Heart right ventricle (tissue), 16 donors: ENCODE data around the gene SLC16A10. TPM values are rescaled to one million over a fixed set of nuclear protein-coding genes. Genes with fewer than 3 reads are reported as not detected.

Source experiments
- ATAC-seq, 8 donors: fragments of 200-7000 bp; cut with Tn5 transposase; one replicate each; pipeline ENCODE4 v1.9.1; 2020; ENCODE audit warnings: mild to moderate bottlenecking in 8 of 8, moderate library complexity in 8 of 8, moderate number of reproducible peaks in 1 of 8
- DNase-seq, 2 donors: peaks; one replicate each; pipeline ENCODE4 v3.0.0-alpha.2; 2020
- H3K27ac ChIP-seq, 10 donors: fragments of 200-600 bp; sonication (generic) in 2 of 10; one replicate each; pipeline versions ENCODE4 v1.5.0 to v1.8.0; 2020 to 2022; ENCODE audit warnings: mild to moderate bottlenecking in 3 of 10
- H3K27me3 ChIP-seq, 7 donors: fragments of 200-600 bp; one replicate each; pipeline ENCODE4 v1.8.0; 2021 to 2022; ENCODE audit warnings: mild to moderate bottlenecking in 2 of 7
- H3K36me3 ChIP-seq, 9 donors: fragments of 200-600 bp; sonication (generic) in 1 of 9; one replicate each; pipeline versions ENCODE4 v1.5.0 to v1.8.0; 2020 to 2022; ENCODE audit warnings: mild to moderate bottlenecking in 2 of 9
- H3K4me1 ChIP-seq, 9 donors: fragments of 200-600 bp; sonication (generic) in 1 of 9; one replicate each; pipeline versions ENCODE4 v1.5.0 to v1.8.0; 2020 to 2022; ENCODE audit warnings: mild to moderate bottlenecking in 4 of 9
- H3K4me3 ChIP-seq, 10 donors: fragments of 200-600 bp; sonication (generic) in 2 of 10; one replicate each; pipeline versions ENCODE4 v1.5.0 to v1.8.0; 2020 to 2022; ENCODE audit warnings: mild to moderate bottlenecking in 7 of 10, moderate library complexity in 2 of 10
- H3K9me3 ChIP-seq, 11 donors: fragments of 200-600 bp in 10 of 11; sonication (generic) in 2 of 11; one replicate each; pipeline versions ENCODE4 v1.5.0 to v1.8.0; 2013 to 2022; ENCODE audit warnings: mild to moderate bottlenecking in 2 of 11, control low read depth in 1 of 11, moderate library complexity in 1 of 11
- CTCF ChIP-seq, 9 donors: fragments of 200-600 bp; sonication (generic) in 2 of 9; IDR thresholded peaks; one replicate each; pipeline versions ENCODE4 v1.5.0 to v1.8.0; 2021 to 2022; ENCODE audit warnings: antibody characterized with exemption in 9 of 9, mild to moderate bottlenecking in 5 of 9, moderate library complexity in 1 of 9
- WGBS, 2 donors: extraction: QIAGEN DNeasy Blood & Tissue Kit; methylation state at CpG; one replicate each; pipeline ENCODE4 v1.1.7; 2013; ENCODE audit warnings: inconsistent platforms in 1 of 2; 5-methylcytosine and 5-hydroxymethylcytosine counted together
- intact Hi-C, 10 donors: fragments of 100-400 bp; cut with DNase I; formaldehyde crosslinking; loops; one replicate each; pipeline versions ENCODE4 v1.11.1 to v1.14.2; 2022
- polyA plus RNA-seq, 2 donors: library from polyadenylated mRNA; stranded (reverse); fragments of 200-250 nt; gene quantifications; one replicate each; pipeline ENCODE4 v1.2.3, GENCODE V29; 2013
- total RNA-seq, 10 donors: library from RNA; stranded (reverse); fragmentation: NEBNext Ultra II Directional in 3 of 10; extraction: Animal tissue kit (Norgen Biotek cat#: 25700) in 3 of 10; gene quantifications; one replicate each; pipeline versions ENCODE4 v1.2.1 to v1.2.4, GENCODE V29; 2021 to 2023
- donor health status: Arrhythmogenic right ventricular cardiomyopathy.
- donor health status: ischemic (EF 13 %, LVEDD 7.1; RV severe dilation, severe dysfunction).
- donor health status: healthy with polysubstance abuse.
- donor health status: DM: no; HTN: yes; CAD: no.
- donor health status: DM: no; HTN: no; CAD: no.
- donor health status: ischemic (EF 25% LVEDD 6.9; RV normal size, moderate dysfunction).
- donor health status: ischemic (EF 25% LVEDD 5.7; RV mildly dilated, moderate dysfunction).
- donor health status: healthy.
- donor health status: DM: yes; HTN: yes; CAD: no.
- donor health status: Ischemic cardiomyopathy.
- donor health status: ischemic (EF 35%, LVEDD 5.7; RV mildly dilated, moderate dysfunction).
- donor health status: nonischemic (EF 11% LVEDD 7.7; RV severe dilation, severe dysfunction).
- donor health status: DM: yes; HTN: yes; CAD: no.
- donor health status: PGD.
- donor health status: ischemic (EF 29% LVEDD 5.4; RV normal size, mild dysfunction).
- donor health status: nonischemic (EF 23%, LVEDD 6.1; RV moderate dilation, normal function).

Gene SLC16A10
- total and polyA plus RNA-seq, 12 donors: 1.4 to 8.1 (median 5.7) TPM

GRCh38 chr6:111147440-111147839, 60.1 kb downstream of the SLC16A10 start:
- WGBS, 2 donors: 78 to 85% methylated on average over 3 of the region's 3 CpGs
- Histone ChIP-seq H3K27me3 (no peaks in the 10 kb centered on the region), H3K9me3 (peaks cover 0 to 7% (median 0%) of the 10 kb centered on the region in 11 donors), H3K36me3 (no peaks in the 10 kb centered on the region), H3K4me1 (no peaks in the 10 kb centered on the region), H3K4me3 (no peak overlapping the region), H3K27ac (no peak overlapping the region)
- ATAC-seq: no peak
- no peak for TF ChIP-seq CTCF (IDR thresholded peaks at IDR 0.05)
- DNase-seq: no peak
- intact Hi-C loops: no loop called here

DNA sequence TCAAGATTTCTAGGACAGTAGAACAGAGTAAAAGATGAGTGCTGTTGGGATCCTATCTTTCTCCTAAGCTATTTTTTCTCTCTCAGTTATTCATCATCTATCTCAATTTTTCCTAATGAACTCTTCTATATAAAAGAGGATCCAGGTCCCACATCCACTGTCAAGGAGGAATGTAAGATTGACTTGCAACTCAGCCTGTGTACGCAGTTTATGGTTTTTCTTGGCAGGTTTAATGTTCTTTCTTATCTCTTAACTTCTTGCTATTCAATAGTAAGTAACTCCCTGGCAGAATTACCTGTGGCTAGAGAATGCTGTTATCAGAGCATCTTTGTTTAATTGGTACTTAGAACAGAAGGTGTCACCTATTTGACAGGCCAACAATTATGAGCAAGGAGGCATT, 60.8 kb downstream of the SLC16A10 start:
- intact Hi-C loops: no loop called here
- no peak for DNase-seq
- 52% methylated on average over 1 of the region's 1 CpG for WGBS, 2 donors
- no peak for TF ChIP-seq CTCF (IDR thresholded peaks at IDR 0.05)
- Histone ChIP-seq H3K27ac (no peak overlapping the region), H3K4me3 (no peak overlapping the region), H3K4me1 (no peaks in the 10 kb centered on the region), H3K36me3 (no peaks in the 10 kb centered on the region), H3K9me3 (peaks cover 0 to 7% (median 0%) of the 10 kb centered on the region in 11 donors), H3K27me3 (no peaks in the 10 kb centered on the region)
- ATAC-seq: no peak

DNA sequence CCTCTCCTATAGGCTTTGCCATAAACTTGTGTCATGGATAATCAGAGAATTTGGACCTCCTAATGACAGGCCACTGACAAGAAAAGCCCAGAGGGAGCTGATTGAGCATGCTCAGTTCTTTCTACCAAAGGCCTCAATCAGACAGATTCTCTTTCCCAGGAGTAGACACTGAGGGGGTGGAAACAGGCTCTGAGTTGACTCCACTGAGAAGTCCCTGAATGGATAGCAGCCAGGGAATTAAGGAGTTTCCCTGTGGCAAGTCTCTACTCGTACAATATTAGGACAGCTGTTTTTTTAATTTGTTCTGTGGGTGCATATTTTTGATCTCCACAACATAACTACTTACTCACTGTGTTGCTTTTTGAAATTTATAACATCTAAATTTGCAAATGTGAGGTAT, 63.3 kb downstream of the SLC16A10 start:
- intact Hi-C loops: no loop called here
- Histone ChIP-seq H3K4me3 (no peak overlapping the region), H3K9me3 (peaks cover 0 to 1% (median 0%) of the 10 kb centered on the region in 11 donors), H3K36me3 (no peaks in the 10 kb centered on the region), H3K27me3 (no peaks in the 10 kb centered on the region), H3K27ac (no peak overlapping the region), H3K4me1 (no peaks in the 10 kb centered on the region)
- TF ChIP-seq CTCF (IDR thresholded peaks at IDR 0.05): no peak
- 32% methylated on average over 1 of the region's 1 CpG for WGBS, 2 donors
- no peak for DNase-seq
- no peak for ATAC-seq

- WGBS, 2 donors: 87 to 88% methylated on average over 4 of the region's 4 CpGs
Measured at GRCh38 chr6:111154981-111155380, 67.7 kb downstream of the SLC16A10 start.

More at GRCh38 chr6:111154981-111155380, 67.7 kb downstream of the SLC16A10 start:
- Histone ChIP-seq H3K36me3 (no peaks in the 10 kb centered on the region), H3K27me3 (no peaks in the 10 kb centered on the region), H3K4me1 (no peaks in the 10 kb centered on the region), H3K4me3 (no peak overlapping the region), H3K9me3 (peaks cover 0 to 8% (median 0%) of the 10 kb centered on the region in 11 donors), H3K27ac (no peak overlapping the region)
- ATAC-seq (no peak), DNase-seq (no peak)
- no peak for TF ChIP-seq CTCF (IDR thresholded peaks at IDR 0.05)
- intact Hi-C loops: no loop called here
